BE2C (cell line): ENCODE measurements around the gene TMEM178B.

Source experiments
- DNase-seq: peaks from one replicate; pipeline ENCODE4 v3.0.0-alpha.2; 2020
- H3K27me3 ChIP-seq: fragments of 250-450 bp; sonication (Bioruptor Pico); 2 replicates; pipeline ENCODE4 v1.5.1; 2020; ENCODE audit warnings: mild to moderate bottlenecking
- H3K36me3 ChIP-seq: fragments of 250-450 bp; sonication (Bioruptor Pico); 2 replicates; pipeline ENCODE4 v1.5.1; 2020; ENCODE audit warnings: mild to moderate bottlenecking
- H3K4me1 ChIP-seq: fragments of 250-450 bp; sonication (Bioruptor Pico); 2 replicates; pipeline ENCODE4 v1.5.1; 2020
- H3K4me3 ChIP-seq: 2 replicates; pipeline ENCODE4 v1.5.1; 2011; ENCODE audit warnings: low read depth, low read length
- H3K9me3 ChIP-seq: fragments of 250-450 bp; sonication (Bioruptor Pico); 2 replicates; pipeline ENCODE4 v1.5.1; 2020
- CTCF ChIP-seq: IDR thresholded peaks from 2 replicates; pipeline ENCODE4 v1.5.1; 2012; ENCODE audit warnings: mild to moderate bottlenecking, low read depth, low read length

TMEM178B gene

GRCh38 chr7:141238596-141239243, 164.9 kb downstream of the TMEM178B start:
- no peaks in the 10 kb centered on the region for H3K9me3 ChIP-seq
- no peak for DNase-seq
- no peak overlapping the region for H3K4me3 ChIP-seq
- no peaks in the 10 kb centered on the region for H3K4me1 ChIP-seq
- no peaks in the 10 kb centered on the region for H3K36me3 ChIP-seq
- H3K27me3 ChIP-seq: no peaks in the 10 kb centered on the region
- TF ChIP-seq CTCF: no peak

- H3K4me1 ChIP-seq: no peaks in the 10 kb centered on the region
- H3K27me3 ChIP-seq: no peaks in the 10 kb centered on the region
- no peak for TF ChIP-seq CTCF
- no peaks in the 10 kb centered on the region for H3K36me3 ChIP-seq
- H3K4me3 ChIP-seq: no peak overlapping the region
- DNase-seq: no peak
- no peaks in the 10 kb centered on the region for H3K9me3 ChIP-seq
Observed at GRCh38 chr7:141239661-141240060, 165.8 kb downstream of the TMEM178B start.

GRCh38 chr7:141242568-141242967, 168.7 kb downstream of the TMEM178B start:
- H3K27me3 ChIP-seq: no peaks in the 10 kb centered on the region
- peak; percentile 21 for DNase-seq
- no peak for TF ChIP-seq CTCF
- no peaks in the 10 kb centered on the region for H3K36me3 ChIP-seq
- H3K9me3 ChIP-seq: no peaks in the 10 kb centered on the region
- no peaks in the 10 kb centered on the region for H3K4me1 ChIP-seq
- H3K4me3 ChIP-seq: no peak overlapping the region

- Histone ChIP-seq H3K4me1 (no peaks in the 10 kb centered on the region), H3K9me3 (no peaks in the 10 kb centered on the region), H3K36me3 (no peaks in the 10 kb centered on the region), H3K27me3 (no peaks in the 10 kb centered on the region), H3K4me3 (no peak overlapping the region)
- no peak for TF ChIP-seq CTCF
- DNase-seq: no peak
Observed at GRCh38 chr7:141243368-141243767, 169.5 kb downstream of the TMEM178B start.

- H3K9me3 ChIP-seq: no peaks in the 10 kb centered on the region
- TF ChIP-seq CTCF: no peak
- no peaks in the 10 kb centered on the region for H3K4me1 ChIP-seq
- no peak for DNase-seq
- H3K27me3 ChIP-seq: no peaks in the 10 kb centered on the region
- no peaks in the 10 kb centered on the region for H3K36me3 ChIP-seq
- H3K4me3 ChIP-seq: no peak overlapping the region
Observed at GRCh38 chr7:141244435-141244834, 170.6 kb downstream of the TMEM178B start.

GRCh38 chr7:141246426-141246825, 172.6 kb downstream of the TMEM178B start:
- Histone ChIP-seq H3K4me1 (no peaks in the 10 kb centered on the region), H3K27me3 (no peaks in the 10 kb centered on the region), H3K9me3 (no peaks in the 10 kb centered on the region), H3K36me3 (no peaks in the 10 kb centered on the region), H3K4me3 (no peak overlapping the region)
- no peak for TF ChIP-seq CTCF
- DNase-seq: no peak
